ENCODE data around the gene PMS1. TPM values are rescaled to one million over a fixed set of nuclear protein-coding genes. Genes with fewer than 3 reads are reported as not detected.
"Not testable (repeated sequence)": the region's sequence is repeated elsewhere in the genome, so short reads cannot be mapped to it uniquely, and the experiment has no call there.

The PMS1 gene
- total RNA-seq, 1 experiment from 2014 or later: 28.0 TPM

- Histone ChIP-seq H3K36me3 (replicated peaks; ENCODE audit: control insufficient read depth, insufficient read depth, low read length) (no peaks in the 10 kb centered on the region), H3K4me3 (ENCODE audit: insufficient read depth, low read depth, low read length) (no peak overlapping the region), H3K27me3 (ENCODE audit: control insufficient read depth, insufficient read depth, low read length) (no peaks in the 10 kb centered on the region)
- DNase-seq: no peak
Measured at GRCh38 chr2:189834059-189834458, 49.8 kb downstream of the PMS1 start.

GRCh38 chr2:189834642-189835041, 50.4 kb downstream of the PMS1 start:
- not testable (repeated sequence) for DNase-seq; H3K27me3 ChIP-seq (ENCODE audit: control insufficient read depth, insufficient read depth, low read length); H3K36me3 ChIP-seq (replicated peaks; ENCODE audit: control insufficient read depth, insufficient read depth, low read length); H3K4me3 ChIP-seq (ENCODE audit: insufficient read depth, low read depth, low read length)

GRCh38 chr2:189835855-189836558, 51.8 kb downstream of the PMS1 start:
- DNase-seq: no peak
- Histone ChIP-seq H3K4me3 (ENCODE audit: insufficient read depth, low read depth, low read length) (no peak overlapping the region), H3K36me3 (replicated peaks; ENCODE audit: control insufficient read depth, insufficient read depth, low read length) (no peaks in the 10 kb centered on the region), H3K27me3 (ENCODE audit: control insufficient read depth, insufficient read depth, low read length) (no peaks in the 10 kb centered on the region)

- DNase-seq: no peak
- H3K27me3 ChIP-seq (ENCODE audit: control insufficient read depth, insufficient read depth, low read length): no peaks in the 10 kb centered on the region
- no peak overlapping the region for H3K4me3 ChIP-seq (ENCODE audit: insufficient read depth, low read depth, low read length)
- H3K36me3 ChIP-seq (replicated peaks; ENCODE audit: control insufficient read depth, insufficient read depth, low read length): no peaks in the 10 kb centered on the region
Measured at GRCh38 chr2:189836644-189837043, 52.4 kb downstream of the PMS1 start.

DNA sequence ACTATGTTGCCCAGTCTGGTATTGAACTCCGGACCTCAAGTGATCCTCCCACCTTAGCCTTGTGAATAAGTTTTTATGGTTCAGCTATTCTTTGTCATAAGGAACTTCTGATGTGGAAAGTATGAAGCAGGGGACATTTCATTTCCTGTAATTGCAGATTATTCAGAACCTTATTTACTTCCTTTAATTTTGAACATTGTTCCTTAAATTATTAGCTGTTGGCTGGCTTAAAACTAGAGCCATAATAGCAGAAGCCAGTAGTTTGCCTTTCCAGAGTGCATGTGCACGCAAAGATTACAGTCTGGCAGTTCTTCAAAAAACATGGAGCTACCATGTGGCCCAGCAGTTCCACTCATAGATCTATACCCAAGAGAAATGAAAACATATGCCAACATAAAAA, 53.1 kb downstream of the PMS1 start:
- H3K27me3 ChIP-seq (ENCODE audit: control insufficient read depth, insufficient read depth, low read length): no peaks in the 10 kb centered on the region
- H3K36me3 ChIP-seq (replicated peaks; ENCODE audit: control insufficient read depth, insufficient read depth, low read length): no peaks in the 10 kb centered on the region; the same call in 1 of the 2 replicates
- H3K4me3 ChIP-seq (ENCODE audit: insufficient read depth, low read depth, low read length): no peak overlapping the region
- no peak for DNase-seq

DNA sequence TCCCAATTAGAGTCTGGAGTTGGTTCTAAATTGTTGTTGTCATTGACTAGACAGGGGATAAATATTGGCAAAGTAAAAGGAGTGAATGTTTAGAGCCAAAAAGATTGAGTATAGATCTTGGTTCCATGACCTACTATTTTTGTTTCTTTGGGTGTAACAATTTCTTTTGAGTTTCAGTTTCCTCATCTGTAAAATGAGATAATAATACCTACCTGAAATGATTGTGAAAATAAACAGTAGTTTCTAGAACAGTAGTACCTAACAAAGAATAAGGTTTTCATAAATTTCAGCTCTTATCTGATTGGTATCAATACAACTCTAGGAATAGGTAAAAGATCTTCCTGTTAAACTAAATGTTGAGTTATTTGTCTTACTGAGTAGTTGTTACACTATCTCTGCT, 56.8 kb downstream of the PMS1 start:
- DNase-seq: no peak
- Histone ChIP-seq H3K27me3 (ENCODE audit: control insufficient read depth, insufficient read depth, low read length) (no peaks in the 10 kb centered on the region), H3K36me3 (replicated peaks; ENCODE audit: control insufficient read depth, insufficient read depth, low read length) (no peaks in the 10 kb centered on the region; the same call in 1 of the 2 replicates), H3K4me3 (ENCODE audit: insufficient read depth, low read depth, low read length) (no peak overlapping the region)

DNA sequence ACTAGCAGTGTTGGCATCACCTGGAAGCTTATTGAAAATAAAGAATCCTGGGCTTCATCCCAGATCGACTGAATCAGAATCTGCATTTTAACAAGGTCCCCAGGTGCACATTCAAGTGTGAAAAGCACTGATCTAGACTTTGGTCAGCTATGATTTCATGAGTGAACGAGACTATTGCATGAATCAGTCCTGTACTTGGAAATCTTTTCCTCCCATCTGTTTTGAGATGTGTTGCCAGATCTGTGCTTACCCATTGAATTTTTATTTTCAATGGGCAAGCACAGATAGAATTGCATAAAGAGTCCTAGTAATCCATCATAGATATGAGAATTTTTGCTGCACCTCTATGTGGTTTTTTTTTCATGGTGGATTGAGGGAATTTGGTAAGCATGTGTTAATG, 64.0 kb downstream of the PMS1 start:
- H3K27me3 ChIP-seq (ENCODE audit: control insufficient read depth, insufficient read depth, low read length): no peaks in the 10 kb centered on the region
- no peaks in the 10 kb centered on the region for H3K36me3 ChIP-seq (replicated peaks; ENCODE audit: control insufficient read depth, insufficient read depth, low read length)
- DNase-seq: no peak

DNA sequence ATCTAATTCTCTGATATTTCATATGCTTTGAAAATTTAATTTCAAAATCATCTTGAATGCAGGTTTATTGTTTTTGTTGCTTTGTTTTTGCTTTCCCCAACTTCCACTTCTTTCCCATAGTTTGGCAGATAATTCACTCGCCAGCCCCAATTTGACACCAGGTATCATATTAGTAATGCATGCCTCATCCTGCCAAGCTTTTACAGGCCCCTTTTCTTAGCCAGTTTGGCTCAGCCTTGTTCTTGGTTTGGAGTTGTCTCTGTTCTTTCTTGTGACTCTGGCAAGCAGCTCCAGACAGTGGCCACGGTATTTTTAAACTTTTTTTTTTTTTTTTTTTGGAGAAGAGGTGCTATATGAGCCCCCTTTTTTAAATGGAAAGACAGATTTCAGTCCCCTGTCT, 65.3 kb downstream of the PMS1 start:
- H3K4me3 ChIP-seq (ENCODE audit: insufficient read depth, low read depth, low read length): no peak overlapping the region
- no peak for DNase-seq
- H3K36me3 ChIP-seq (replicated peaks; ENCODE audit: control insufficient read depth, insufficient read depth, low read length): no peaks in the 10 kb centered on the region; the same call in 1 of the 2 replicates
- H3K27me3 ChIP-seq (ENCODE audit: control insufficient read depth, insufficient read depth, low read length): no peaks in the 10 kb centered on the region

More for the DNA sequence above, 64.0 kb downstream of the PMS1 start:
- no peak overlapping the region for H3K4me3 ChIP-seq (ENCODE audit: insufficient read depth, low read depth, low read length)

DNA sequence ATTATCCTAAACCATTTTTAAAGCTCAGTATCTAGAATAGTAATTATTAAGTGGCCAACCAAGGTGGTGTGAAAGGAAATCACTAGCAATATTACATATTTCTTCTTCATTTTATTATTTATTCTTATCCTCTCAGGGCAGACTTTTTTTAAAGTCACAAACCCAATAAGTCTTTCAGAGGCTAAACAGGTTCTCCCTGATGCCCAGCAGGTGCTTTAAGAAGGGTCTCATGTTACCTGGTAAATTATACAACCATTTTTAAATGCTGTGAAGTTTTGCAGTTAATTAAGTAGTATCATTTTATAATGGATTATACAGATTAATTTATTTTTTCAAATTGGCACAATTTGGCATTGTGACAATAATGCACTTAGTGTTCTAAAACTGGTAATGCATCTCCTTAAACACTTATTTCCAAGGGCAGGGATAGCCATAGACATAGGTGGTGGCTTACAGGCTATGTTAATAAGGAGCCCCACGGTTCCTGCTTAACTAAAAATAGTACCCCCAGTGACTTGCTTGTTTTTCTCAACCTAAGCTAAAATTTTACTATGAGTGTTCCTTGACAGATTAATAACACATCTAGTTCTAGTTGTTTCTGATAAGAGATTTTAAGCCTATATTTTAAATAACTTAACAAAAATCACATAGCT, 67.0 kb downstream of the PMS1 start:
- H3K27me3 ChIP-seq (ENCODE audit: control insufficient read depth, insufficient read depth, low read length): no peaks in the 10 kb centered on the region
- DNase-seq: no peak
- no peak overlapping the region for H3K4me3 ChIP-seq (ENCODE audit: insufficient read depth, low read depth, low read length)
- H3K36me3 ChIP-seq (replicated peaks; ENCODE audit: control insufficient read depth, insufficient read depth, low read length): no peaks in the 10 kb centered on the region; the same call in 1 of the 2 replicates

- Histone ChIP-seq H3K36me3 (replicated peaks; ENCODE audit: control insufficient read depth, insufficient read depth, low read length) (no peaks in the 10 kb centered on the region; the same call in 1 of the 2 replicates), H3K4me3 (ENCODE audit: insufficient read depth, low read depth, low read length) (no peak overlapping the region), H3K27me3 (ENCODE audit: control insufficient read depth, insufficient read depth, low read length) (no peaks in the 10 kb centered on the region)
- no peak for DNase-seq
Measured at GRCh38 chr2:189854187-189854586, 69.9 kb downstream of the PMS1 start.

DNA sequence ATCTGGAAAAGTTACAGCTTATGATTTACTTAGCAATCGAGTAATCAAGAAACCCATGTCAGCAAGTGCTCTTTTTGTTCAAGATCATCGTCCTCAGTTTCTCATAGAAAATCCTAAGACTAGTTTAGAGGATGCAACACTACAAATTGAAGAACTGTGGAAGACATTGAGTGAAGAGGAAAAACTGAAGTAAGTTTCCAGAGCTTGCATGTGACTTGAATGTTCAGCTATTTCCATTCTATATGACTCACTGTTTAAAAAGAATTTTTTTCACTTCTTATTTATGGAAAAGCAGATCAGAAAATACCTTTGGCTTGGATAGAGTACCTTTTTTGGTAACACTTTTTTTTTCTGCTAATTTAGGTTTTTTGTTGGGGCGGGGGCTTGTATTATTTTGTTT, 70.7 kb downstream of the PMS1 start:
- Histone ChIP-seq H3K27me3 (ENCODE audit: control insufficient read depth, insufficient read depth, low read length) (no peaks in the 10 kb centered on the region), H3K36me3 (replicated peaks; ENCODE audit: control insufficient read depth, insufficient read depth, low read length) (no peaks in the 10 kb centered on the region; the same call in 1 of the 2 replicates), H3K4me3 (ENCODE audit: insufficient read depth, low read depth, low read length) (no peak overlapping the region)
- no peak for DNase-seq

DNA sequence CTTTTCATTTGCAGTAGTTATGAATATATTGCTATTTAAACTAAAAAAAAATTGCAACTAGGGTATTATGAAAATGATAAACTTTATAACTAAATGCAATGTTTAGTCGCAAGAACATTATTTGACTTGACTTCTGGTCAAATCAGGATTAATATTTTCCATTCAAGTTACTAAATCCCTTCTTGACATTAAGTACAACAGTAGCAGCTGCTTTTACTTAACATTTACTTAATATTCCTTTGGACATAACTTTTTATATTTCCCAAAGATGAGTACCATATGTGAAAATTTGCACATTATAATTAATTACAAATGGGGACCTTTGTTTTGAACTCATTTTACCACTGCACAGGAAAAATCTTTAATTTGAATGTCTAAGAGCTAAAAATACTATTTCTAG, 74.0 kb downstream of the PMS1 start:
- no peak for DNase-seq
- H3K36me3 ChIP-seq (replicated peaks; ENCODE audit: control insufficient read depth, insufficient read depth, low read length): no peaks in the 10 kb centered on the region; the same call in none of the 2 replicates
- H3K4me3 ChIP-seq (ENCODE audit: insufficient read depth, low read depth, low read length): no peak overlapping the region
- no peaks in the 10 kb centered on the region for H3K27me3 ChIP-seq (ENCODE audit: control insufficient read depth, insufficient read depth, low read length)

- Histone ChIP-seq H3K4me3 (ENCODE audit: insufficient read depth, low read depth, low read length) (no peak overlapping the region), H3K27me3 (ENCODE audit: control insufficient read depth, insufficient read depth, low read length) (no peaks in the 10 kb centered on the region), H3K36me3 (replicated peaks; ENCODE audit: control insufficient read depth, insufficient read depth, low read length) (no peaks in the 10 kb centered on the region; the same call in none of the 2 replicates)
- no peak for DNase-seq
Measured at GRCh38 chr2:189860161-189860560, 75.9 kb downstream of the PMS1 start.

GRCh38 chr2:189862751-189863150, 78.5 kb downstream of the PMS1 start:
- Histone ChIP-seq H3K27me3 (ENCODE audit: control insufficient read depth, insufficient read depth, low read length) (no peaks in the 10 kb centered on the region), H3K36me3 (replicated peaks; ENCODE audit: control insufficient read depth, insufficient read depth, low read length) (no peaks in the 10 kb centered on the region; the same call in none of the 2 replicates), H3K4me3 (ENCODE audit: insufficient read depth, low read depth, low read length) (no peak overlapping the region)
- no peak for DNase-seq

DNA sequence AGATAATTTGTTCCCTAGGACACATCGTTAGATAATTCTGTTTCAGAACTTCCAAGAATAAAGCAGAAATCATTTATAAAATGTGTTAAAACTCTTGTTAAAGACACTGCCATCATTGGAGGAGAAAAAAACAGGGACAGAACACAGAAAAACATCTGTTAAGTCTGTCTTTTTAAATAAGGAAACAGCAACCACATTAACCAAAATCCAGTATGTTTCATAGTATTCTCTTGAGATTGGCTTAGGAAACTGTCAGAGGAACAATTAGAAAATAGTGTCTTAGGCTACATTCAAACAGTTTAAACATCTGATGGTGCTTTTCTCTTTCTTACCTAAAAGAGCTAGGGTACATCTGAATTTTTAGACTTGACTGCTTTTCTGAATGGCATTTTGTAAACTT, 81.6 kb downstream of the PMS1 start:
- H3K4me3 ChIP-seq (ENCODE audit: insufficient read depth, low read depth, low read length): no peak overlapping the region
- no peaks in the 10 kb centered on the region for H3K27me3 ChIP-seq (ENCODE audit: control insufficient read depth, insufficient read depth, low read length)
- no peak for DNase-seq
- no peaks in the 10 kb centered on the region; the same call in none of the 2 replicates for H3K36me3 ChIP-seq (replicated peaks; ENCODE audit: control insufficient read depth, insufficient read depth, low read length)
